ENCODE measurements around the gene CHD3.

CHD3 gene

GRCh38 chr17:7915611-7916384 is 27.2 kb downstream of the CHD3 start, which contains the start of gene RNF227 (continued):
- TF ChIP-seq PATZ1 (tag by site-specific recombination; IDR thresholded peaks at IDR 0.05): peak; percentile 83
- no peak for TF ChIP-seq ZNF704 (tag by site-specific recombination; IDR thresholded peaks at IDR 0.05)
- TF ChIP-seq MYNN (tag by site-specific recombination; IDR thresholded peaks at IDR 0.05; ENCODE audit: borderline replicate concordance): peak; percentile 70; the same call in 1 of the 2 replicates
- TF ChIP-seq ZBTB17 (tag by site-specific recombination; IDR thresholded peaks at IDR 0.05): peak; percentile 100
- peak; percentile 57; the same call in 1 of the 2 replicates for TF ChIP-seq KLF17 (tag by site-specific recombination; IDR thresholded peaks at IDR 0.05)
- TF ChIP-seq ZNF37A (tag by site-specific recombination; IDR thresholded peaks at IDR 0.05): no peak
- 0 out of 2 replicates have a peak, but pooled peaks have one; percentile 64 for TF ChIP-seq ZFP37 (tag by site-specific recombination; IDR thresholded peaks at IDR 0.05)
- TF ChIP-seq ZSCAN23 (tag by site-specific recombination; IDR thresholded peaks at IDR 0.05): no peak
- TF ChIP-seq KLF9 (tag by site-specific recombination; IDR thresholded peaks at IDR 0.05; ENCODE audit: low read depth): peak; percentile 87
- TF ChIP-seq ZIC2 (tag by site-specific recombination; IDR thresholded peaks at IDR 0.05): peak; percentile 53
- TF ChIP-seq KLF10 (tag by site-specific recombination; IDR thresholded peaks at IDR 0.05): peak; percentile 52; the same call in 1 of the 2 replicates
- peak; percentile 74 for TF ChIP-seq ZNF623 (tag by site-specific recombination; IDR thresholded peaks at IDR 0.05)
- peak; percentile 100 for TF ChIP-seq ZNF692 (tag by site-specific recombination; IDR thresholded peaks at IDR 0.05)
- TF ChIP-seq KLF8 (tag by site-specific recombination; IDR thresholded peaks at IDR 0.05): peak; percentile 11; the same call in 1 of the 2 replicates
- TF ChIP-seq REST (tag by site-specific recombination; IDR thresholded peaks at IDR 0.05): 0 out of 2 replicates have a peak, but pooled peaks have one; percentile 14
- TF ChIP-seq ZNF398 (tag by site-specific recombination; IDR thresholded peaks at IDR 0.05): peak; percentile 87
- peak; percentile 15; the same call in 1 of the 2 replicates for TF ChIP-seq ZNF561 (tag by site-specific recombination; IDR thresholded peaks at IDR 0.05; ENCODE audit: borderline replicate concordance)
- peak; percentile 84 for TF ChIP-seq SP2 (tag by site-specific recombination; IDR thresholded peaks at IDR 0.05)
- 0 out of 2 replicates have a peak, but pooled peaks have one; percentile 31 for TF ChIP-seq ZNF792 (tag by site-specific recombination; IDR thresholded peaks at IDR 0.05)
- peak; percentile 62; the same call in 1 of the 2 replicates for TF ChIP-seq IKZF3 (tag by site-specific recombination; IDR thresholded peaks at IDR 0.05)
- TF ChIP-seq MZF1 (tag by site-specific recombination; IDR thresholded peaks at IDR 0.05; ENCODE audit: borderline replicate concordance): peak; percentile 59; the same call in 1 of the 2 replicates
- no peak for TF ChIP-seq ZNF354C (tag by site-specific recombination; IDR thresholded peaks at IDR 0.05; ENCODE audit: borderline replicate concordance, low read depth)
- TF ChIP-seq GLIS2 (tag by site-specific recombination; IDR thresholded peaks at IDR 0.05): peak; percentile 53
- TF ChIP-seq ZNF510 (tag by site-specific recombination; IDR thresholded peaks at IDR 0.05; ENCODE audit: insufficient replicate concordance): no peak
- no peak for TF ChIP-seq ZNF157 (tag by site-specific recombination; IDR thresholded peaks at IDR 0.05)
- peak; percentile 67; the same call in 1 of the 2 replicates for TF ChIP-seq ZNF610 (tag by site-specific recombination; IDR thresholded peaks at IDR 0.05; ENCODE audit: borderline replicate concordance)
- TF ChIP-seq ZNF24 (tag by site-specific recombination; IDR thresholded peaks at IDR 0.05): 0 out of 2 replicates have a peak, but pooled peaks have one; percentile 30
- peak; percentile 87 for TF ChIP-seq ZEB2 (tag by site-specific recombination; IDR thresholded peaks at IDR 0.05)
